Measurements from ENCODE around the gene CRISP1.
"Not testable (repeated sequence)": the region's sequence is repeated elsewhere in the genome, so short reads cannot be mapped to it uniquely, and the experiment has no call there.

CRISP1 gene

GRCh38 chr6:49801525-49801924 is 64.8 kb downstream of the CRISP1 start:
- H3K4me3 ChIP-seq (ENCODE audit: low read length in 2 of 2) = no peak overlapping the region
- no peak overlapping the region for H3K27ac ChIP-seq (ENCODE audit: low read depth in 2 of 2, low read length in 2 of 2)
- no peaks in the 10 kb centered on the region for H3K36me3 ChIP-seq (ENCODE audit: control insufficient read depth in 2 of 2, insufficient read depth in 2 of 2, low read length in 2 of 2)
- H3K27me3 ChIP-seq (ENCODE audit: control insufficient read depth in 2 of 2, insufficient read depth in 2 of 2, low read length in 2 of 2) = no peaks in the 10 kb centered on the region
- no peak overlapping the region for H3K9ac ChIP-seq (ENCODE audit: low read depth in 1 of 2, low read length in 2 of 2)
- no peaks in the 10 kb centered on the region for H3K9me3 ChIP-seq (ENCODE audit: control insufficient read depth in 2 of 2, low read length in 2 of 2)
- H3K4me1 ChIP-seq (ENCODE audit: control insufficient read depth in 2 of 2, insufficient read depth in 2 of 2, low read length in 2 of 2) = no peaks in the 10 kb centered on the region

GRCh38 chr6:49799090-49799489 is 67.2 kb downstream of the CRISP1 start:
- H3K9me3 ChIP-seq (ENCODE audit: control insufficient read depth in 2 of 2, low read length in 2 of 2) = no peaks in the 10 kb centered on the region
- no peak overlapping the region for H3K27ac ChIP-seq (ENCODE audit: low read depth in 2 of 2, low read length in 2 of 2)
- no peak overlapping the region for H3K9ac ChIP-seq (ENCODE audit: low read depth in 1 of 2, low read length in 2 of 2)
- no peak overlapping the region for H3K4me3 ChIP-seq (ENCODE audit: low read length in 2 of 2)
- H3K27me3 ChIP-seq (ENCODE audit: control insufficient read depth in 2 of 2, insufficient read depth in 2 of 2, low read length in 2 of 2) = no peaks in the 10 kb centered on the region
- H3K4me1 ChIP-seq (ENCODE audit: control insufficient read depth in 2 of 2, insufficient read depth in 2 of 2, low read length in 2 of 2) = no peaks in the 10 kb centered on the region
- no peaks in the 10 kb centered on the region for H3K36me3 ChIP-seq (ENCODE audit: control insufficient read depth in 2 of 2, insufficient read depth in 2 of 2, low read length in 2 of 2)

DNA sequence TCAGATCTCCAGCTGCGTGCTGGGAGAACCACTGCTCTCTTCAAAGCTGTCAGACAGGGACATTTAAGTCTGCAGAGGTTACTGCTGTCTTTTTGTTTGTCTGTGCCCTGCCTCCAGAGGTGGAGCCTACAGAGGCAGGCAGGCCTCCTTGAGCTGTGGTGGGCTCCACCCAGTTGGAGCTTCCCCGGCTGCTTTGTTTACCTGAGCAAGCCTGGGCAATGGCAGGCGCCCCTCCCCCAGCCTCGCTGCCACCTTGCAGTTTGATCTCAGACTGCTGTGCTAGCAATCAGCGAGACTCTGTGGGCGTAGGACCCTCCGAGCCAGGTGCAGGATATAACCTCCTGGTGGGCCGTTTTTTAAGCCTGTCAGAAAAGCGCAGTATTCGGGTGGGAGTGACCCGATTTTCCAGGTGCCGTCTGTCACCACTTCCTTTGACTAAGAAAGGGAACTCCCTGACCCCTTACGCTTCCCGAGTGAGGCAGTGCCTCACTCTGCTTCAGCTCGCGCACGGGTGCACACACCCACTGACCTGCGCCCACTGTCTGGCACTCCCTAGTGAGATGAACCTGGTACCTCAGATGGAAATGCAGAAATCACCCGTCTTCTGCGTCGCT is 69.4 kb downstream of the CRISP1 start:
- H3K27me3 ChIP-seq (ENCODE audit: control insufficient read depth in 2 of 2, insufficient read depth in 2 of 2, low read length in 2 of 2); H3K27ac ChIP-seq (ENCODE audit: low read depth in 2 of 2, low read length in 2 of 2); H3K4me1 ChIP-seq (ENCODE audit: control insufficient read depth in 2 of 2, insufficient read depth in 2 of 2, low read length in 2 of 2); H3K9me3 ChIP-seq (ENCODE audit: control insufficient read depth in 2 of 2, low read length in 2 of 2); H3K4me3 ChIP-seq (ENCODE audit: low read length in 2 of 2); H3K9ac ChIP-seq (ENCODE audit: low read depth in 1 of 2, low read length in 2 of 2); H3K36me3 ChIP-seq (ENCODE audit: control insufficient read depth in 2 of 2, insufficient read depth in 2 of 2, low read length in 2 of 2): not testable (repeated sequence)

DNA sequence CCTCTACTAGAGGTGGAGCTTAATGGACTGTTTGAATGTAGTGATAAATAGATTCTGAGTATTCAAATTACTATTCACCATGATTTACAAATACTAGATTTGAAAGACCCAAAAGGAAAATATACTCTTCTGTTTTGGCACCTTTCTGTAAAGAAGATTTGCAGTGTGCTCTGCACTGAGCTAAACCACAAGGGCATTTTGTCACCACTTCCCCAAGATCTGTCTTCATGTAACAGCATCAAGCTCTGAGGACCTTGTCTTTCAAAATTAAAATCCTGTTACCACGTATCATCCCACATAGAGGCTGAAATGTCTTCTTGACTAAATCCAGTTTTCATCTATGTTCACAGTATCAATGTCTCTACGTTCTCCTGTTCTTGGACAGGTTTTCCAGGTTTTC is 76.0 kb downstream of the CRISP1 start:
- H3K4me3 ChIP-seq (ENCODE audit: low read length in 2 of 2) = no peak overlapping the region
- H3K27ac ChIP-seq (ENCODE audit: low read depth in 2 of 2, low read length in 2 of 2) = no peak overlapping the region
- H3K9ac ChIP-seq (ENCODE audit: low read depth in 1 of 2, low read length in 2 of 2) = no peak overlapping the region
- H3K27me3 ChIP-seq (ENCODE audit: control insufficient read depth in 2 of 2, insufficient read depth in 2 of 2, low read length in 2 of 2) = no peaks in the 10 kb centered on the region
- no peaks in the 10 kb centered on the region for H3K36me3 ChIP-seq (ENCODE audit: control insufficient read depth in 2 of 2, insufficient read depth in 2 of 2, low read length in 2 of 2)
- no peaks in the 10 kb centered on the region for H3K9me3 ChIP-seq (ENCODE audit: control insufficient read depth in 2 of 2, low read length in 2 of 2)
- H3K4me1 ChIP-seq (ENCODE audit: control insufficient read depth in 2 of 2, insufficient read depth in 2 of 2, low read length in 2 of 2) = no peaks in the 10 kb centered on the region

GRCh38 chr6:49787176-49787575 is 79.2 kb downstream of the CRISP1 start, which contains the start of gene PGK2:
PGK2 (minus strand) TSS chr6:49787285; CDS start chr6:49787187, 98 bp downstream.
- H3K27me3 ChIP-seq (ENCODE audit: control insufficient read depth in 2 of 2, insufficient read depth in 2 of 2, low read length in 2 of 2) = no peaks in the 10 kb centered on the region
- no peak within 1 kb of the TSS for H3K9ac ChIP-seq (ENCODE audit: low read depth in 1 of 2, low read length in 2 of 2)
- H3K27ac ChIP-seq (ENCODE audit: low read depth in 2 of 2, low read length in 2 of 2) = no peak within 1 kb of the TSS
- no peaks in the 10 kb centered on the region for H3K36me3 ChIP-seq (ENCODE audit: control insufficient read depth in 2 of 2, insufficient read depth in 2 of 2, low read length in 2 of 2)
- H3K9me3 ChIP-seq (ENCODE audit: control insufficient read depth in 2 of 2, low read length in 2 of 2) = no peaks in the 10 kb centered on the region
- no peaks in the 10 kb centered on the region for H3K4me1 ChIP-seq (ENCODE audit: control insufficient read depth in 2 of 2, insufficient read depth in 2 of 2, low read length in 2 of 2)
- no peak within 1 kb of the TSS for H3K4me3 ChIP-seq (ENCODE audit: low read length in 2 of 2)

- Histone ChIP-seq H3K4me1 (ENCODE audit: control insufficient read depth in 2 of 2, insufficient read depth in 2 of 2, low read length in 2 of 2) (no peaks in the 10 kb centered on the region), H3K27me3 (ENCODE audit: control insufficient read depth in 2 of 2, insufficient read depth in 2 of 2, low read length in 2 of 2) (no peaks in the 10 kb centered on the region), H3K27ac (ENCODE audit: low read depth in 2 of 2, low read length in 2 of 2) (no peak overlapping the region)
Observed at GRCh38 chr6:49784272-49784671, 82.1 kb downstream of the CRISP1 start.

More at GRCh38 chr6:49784272-49784671, 82.1 kb downstream of the CRISP1 start:
- no peak overlapping the region for H3K4me3 ChIP-seq (ENCODE audit: low read length in 2 of 2)
- H3K36me3 ChIP-seq (ENCODE audit: control insufficient read depth in 2 of 2, insufficient read depth in 2 of 2, low read length in 2 of 2) = no peaks in the 10 kb centered on the region
- H3K9ac ChIP-seq (ENCODE audit: low read depth in 1 of 2, low read length in 2 of 2) = no peak overlapping the region
- H3K9me3 ChIP-seq (ENCODE audit: control insufficient read depth in 2 of 2, low read length in 2 of 2) = no peaks in the 10 kb centered on the region
